Endothelial cell of umbilical vein (primary cell): ENCODE data around the gene PCSK6. TPM values are rescaled to one million over a fixed set of nuclear protein-coding genes. Genes with fewer than 3 reads are reported as not detected.

ENCODE experiments used
- BruUV-seq: library from RNA; stranded (reverse); fragments of 400-500 nt; replicated peaks from 2 replicates; lab custom pipeline; 2021; lab: Mats Ljungman, UMichigan
- CTCF ChIA-PET: fragments of 300-600, 350-600 bp; sonication (Branson Sonifier 250); formaldehyde crosslinking; loops from one replicate; lab custom pipeline; 2021; ENCODE audit warnings: antibody characterized with exemption, inconsistent platforms; lab: Charles Lee
- POLR2A ChIA-PET: fragments of 300-600, 350-600 bp; sonication (Branson Sonifier 250); formaldehyde crosslinking; loops from one replicate; lab custom pipeline; 2021; ENCODE audit warnings: antibody characterized with exemption, inconsistent platforms; lab: Charles Lee
- DNase-seq: peaks from one replicate; pipeline ENCODE4 v3.0.0-alpha.2; 2011; ENCODE audit warnings: low read depth, low spot score
- FAIRE-seq: peaks from 2 replicates; lab custom pipeline; 2011; peaks lifted over from hg19 to GRCh38; lab: Jason Lieb, UNC
- H2AFZ ChIP-seq: 2 replicates; pipeline ENCODE4 v1.6.0; 2012; ENCODE audit warnings: low read depth, low read length, control low read depth, inconsistent platforms
- H3K27ac ChIP-seq: 2 replicates; pipeline ENCODE4 v1.5.1; 2011; ENCODE audit warnings: low read depth, mild to moderate bottlenecking, control low read depth, low read length, moderate library complexity; ENCODE audit not compliant: insufficient read depth
- H3K27me3 ChIP-seq, 2 experiments: 2 replicates each; pipeline versions ENCODE4 v1.6.0 to v1.6.1; 2011; ENCODE audit warnings: low read length in 2 of 2, mixed read lengths in 1 of 2; ENCODE audit not compliant: control insufficient read depth in 2 of 2, insufficient read depth in 2 of 2
- H3K36me3 ChIP-seq, 2 experiments: 2 replicates in 1 of 2; 3 replicates in 1 of 2; pipeline ENCODE4 v1.5.1; 2011; ENCODE audit warnings: low read length in 2 of 2, mild to moderate bottlenecking in 1 of 2, moderate library complexity in 1 of 2; ENCODE audit not compliant: control insufficient read depth in 2 of 2, insufficient read depth in 2 of 2; ENCODE audit errors: extremely low read depth in 1 of 2
- H3K4me1 ChIP-seq: 3 replicates; pipeline ENCODE4 v1.5.1; 2011; ENCODE audit warnings: mild to moderate bottlenecking, low read length; ENCODE audit not compliant: control insufficient read depth, insufficient read depth; ENCODE audit errors: extremely low read depth
- H3K4me2 ChIP-seq: 2 replicates; pipeline ENCODE4 v1.6.1; 2011; ENCODE audit warnings: low read length, control low read depth, mixed read lengths; ENCODE audit not compliant: insufficient read depth
- H3K4me3 ChIP-seq, 3 experiments: fragments of 200-600 bp in 1 of 3; sonication (generic), shearing (Covaris generic) in 1 of 3; replicated peaks in 1 of 3; 2 replicates each; pipeline ENCODE4 v1.5.1; 2011 to 2016; ENCODE audit warnings: control low read depth in 3 of 3, low read length in 3 of 3, mild to moderate bottlenecking in 2 of 3, inconsistent platforms in 1 of 3, low read depth in 1 of 3, moderate library complexity in 1 of 3; ENCODE audit not compliant: insufficient read depth in 1 of 3
- H3K79me2 ChIP-seq: 2 replicates; pipeline ENCODE4 v1.6.0; 2012; ENCODE audit warnings: low read length, inconsistent platforms; ENCODE audit not compliant: control insufficient read depth, insufficient read depth
- H3K9ac ChIP-seq: replicated peaks from 2 replicates; pipeline ENCODE3; 2011; ENCODE audit warnings: low read length, control low read depth; ENCODE audit not compliant: insufficient read depth; ENCODE audit errors: extremely low read depth
- H3K9me1 ChIP-seq: replicated peaks from 3 replicates; pipeline ENCODE4 v1.6.0; 2011; ENCODE audit warnings: mild to moderate bottlenecking, low read length; ENCODE audit not compliant: control insufficient read depth, insufficient read depth; ENCODE audit errors: extremely low read depth
- H3K9me3 ChIP-seq: replicated peaks from 2 replicates; pipeline ENCODE4 v1.5.1; 2012; ENCODE audit warnings: low read length, inconsistent platforms; ENCODE audit not compliant: control insufficient read depth, insufficient read depth
- H4K20me1 ChIP-seq: replicated peaks from 2 replicates; pipeline ENCODE3; 2011; ENCODE audit warnings: mild to moderate bottlenecking, low read length; ENCODE audit not compliant: control insufficient read depth, insufficient read depth; ENCODE audit errors: extremely low read depth
- EZH2 ChIP-seq: IDR thresholded peaks from 2 replicates; pipeline ENCODE4 v1.6.1; 2012; ENCODE audit warnings: borderline replicate concordance, low read depth, mild to moderate bottlenecking, moderate library complexity, low read length, inconsistent platforms; ENCODE audit not compliant: severe bottlenecking
- FOS ChIP-seq: IDR thresholded peaks from 2 replicates; pipeline ENCODE4 v1.6.1; 2011; ENCODE audit warnings: mild to moderate bottlenecking, low read length, moderate library complexity, borderline replicate concordance; ENCODE audit not compliant: insufficient read depth
- GATA2 ChIP-seq: IDR thresholded peaks from 2 replicates; pipeline ENCODE4 v1.7.0; 2011; ENCODE audit warnings: low read depth, mild to moderate bottlenecking, moderate library complexity, mixed read lengths, low read length; ENCODE audit not compliant: insufficient read length, insufficient read depth
- JUN ChIP-seq: IDR thresholded peaks from 2 replicates; pipeline ENCODE4 v1.6.1; 2011; ENCODE audit warnings: borderline replicate concordance, low read depth; ENCODE audit not compliant: insufficient read length, insufficient read depth
- MYC ChIP-seq: IDR thresholded peaks from one replicate; pipeline ENCODE4 v1.6.1; 2011; ENCODE audit warnings: mild to moderate bottlenecking, low read depth, low read length
- POLR2A ChIP-seq: IDR thresholded peaks from 2 replicates; pipeline ENCODE4 v1.6.1; 2012; ENCODE audit warnings: low read depth, mild to moderate bottlenecking, control low read depth, low read length
- POLR2AphosphoS5 ChIP-seq: IDR thresholded peaks from 2 replicates; pipeline ENCODE4 v1.6.1; 2012; ENCODE audit warnings: low read depth, mild to moderate bottlenecking, control low read depth, low read length, moderate library complexity; ENCODE audit not compliant: insufficient read depth
- dilution Hi-C: fragments of 300-500 bp; cut with MboI; formaldehyde crosslinking; loops from one replicate; pipeline ENCODE4 v1.15.0; 2019; ENCODE audit warnings: low sequenced_read_pairs; ENCODE audit not compliant: extremely low pct_ligation_motif_present
- intact Hi-C: fragments of 100-400 bp; cut with micrococcal nuclease; formaldehyde crosslinking; loops from one replicate; pipeline ENCODE4 v1.10.0; 2022
- polyA plus RNA-seq, 4 experiments: library from polyadenylated mRNA; depleted of rRNA in 3 of 4; stranded (reverse) in 3 of 4; unstranded in 1 of 4; fragments of >200 nt; gene quantifications; 2 replicates each; pipeline versions ENCODE4 v1.2.1 to v1.2.3, GENCODE V29; 2011 to 2012; ENCODE audit warnings: missing spikeins in 1 of 4
- total RNA-seq: library from RNA; stranded (reverse); gene quantifications from 2 replicates; pipeline ENCODE4 v1.2.3, GENCODE V29; 2021
- TF ChIP-seq, protein P1 (sequence below), 2 donors: IDR thresholded peaks; 1 replicate in 1 of 2; 2 replicates in 1 of 2; pipeline ENCODE4 v1.5.1; 2011; ENCODE audit warnings: low read length in 2 of 2, mild to moderate bottlenecking in 2 of 2, moderate library complexity in 2 of 2, control low read depth in 1 of 2, inconsistent platforms in 1 of 2, low read depth in 1 of 2; ENCODE audit not compliant: insufficient read depth in 1 of 2; ENCODE audit errors: extremely low read depth in 1 of 2
- TF ChIP-seq, protein P2 (sequence below): IDR thresholded peaks from 2 replicates; pipeline ENCODE4 v1.6.1; 2011; ENCODE audit not compliant: insufficient read depth, insufficient read length

Gene PCSK6
- total and polyA plus RNA-seq, 2 donors (not counting 3 experiments of a cell fraction or from before 2014, with no cell fraction given), result 0.18 to 0.69 TPM

DNA sequence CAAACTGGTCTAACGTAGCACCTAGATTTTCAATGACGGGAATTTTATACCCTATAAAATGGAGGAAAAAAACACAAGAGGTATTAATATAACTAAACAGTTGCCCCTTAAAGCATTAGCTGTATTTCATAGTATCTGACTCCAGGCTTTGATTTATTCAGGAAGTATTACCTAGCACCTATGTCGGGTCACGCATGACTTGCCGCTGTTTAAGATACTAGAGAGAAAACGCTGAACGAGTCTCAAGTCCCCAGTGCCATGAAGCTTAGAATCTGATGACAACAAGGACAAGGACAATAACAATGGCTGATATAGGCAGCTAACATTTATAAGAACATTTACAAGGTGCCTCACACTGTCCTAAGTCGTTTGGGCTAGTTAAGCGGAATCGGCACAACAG, 196.4 kb downstream of the PCSK6 start:
- Histone ChIP-seq H3K36me3 (peaks cover 0 to 8% of the 10 kb centered on the region in 2 experiments), H3K9me1 (no peaks in the 10 kb centered on the region), H3K27ac (no peak overlapping the region), H4K20me1 (no peaks in the 10 kb centered on the region), H3K4me2 (peak overlapping the region; percentile 52), H2AFZ (no peak overlapping the region), H3K4me1 (peaks cover 14% of the 10 kb centered on the region), H3K9ac (peak overlapping the region; percentile 95), H3K4me3 (peak overlapping the region in 1 of 3 experiments; percentile 77), H3K27me3 (no peaks in the 10 kb centered on the region), H3K9me3 (no peaks in the 10 kb centered on the region), H3K79me2 (peaks cover 63% of the 10 kb centered on the region)
- no TSS peak for BruUV-seq
- CTCF ChIA-PET, result interaction anchor here (1.1 to 3.2 kb wide), 2 partner anchors 9 to 349 kb away, joined by 3 to 21 read pairs; no protein-coding TSS in a partner anchor
- no peak for TF ChIP-seq POLR2A
- TF ChIP-seq EZH2, result no peak
- no peak for TF ChIP-seq POLR2AphosphoS5
- TF ChIP-seq FOS, result no peak
- TF ChIP-seq, protein P1, sequence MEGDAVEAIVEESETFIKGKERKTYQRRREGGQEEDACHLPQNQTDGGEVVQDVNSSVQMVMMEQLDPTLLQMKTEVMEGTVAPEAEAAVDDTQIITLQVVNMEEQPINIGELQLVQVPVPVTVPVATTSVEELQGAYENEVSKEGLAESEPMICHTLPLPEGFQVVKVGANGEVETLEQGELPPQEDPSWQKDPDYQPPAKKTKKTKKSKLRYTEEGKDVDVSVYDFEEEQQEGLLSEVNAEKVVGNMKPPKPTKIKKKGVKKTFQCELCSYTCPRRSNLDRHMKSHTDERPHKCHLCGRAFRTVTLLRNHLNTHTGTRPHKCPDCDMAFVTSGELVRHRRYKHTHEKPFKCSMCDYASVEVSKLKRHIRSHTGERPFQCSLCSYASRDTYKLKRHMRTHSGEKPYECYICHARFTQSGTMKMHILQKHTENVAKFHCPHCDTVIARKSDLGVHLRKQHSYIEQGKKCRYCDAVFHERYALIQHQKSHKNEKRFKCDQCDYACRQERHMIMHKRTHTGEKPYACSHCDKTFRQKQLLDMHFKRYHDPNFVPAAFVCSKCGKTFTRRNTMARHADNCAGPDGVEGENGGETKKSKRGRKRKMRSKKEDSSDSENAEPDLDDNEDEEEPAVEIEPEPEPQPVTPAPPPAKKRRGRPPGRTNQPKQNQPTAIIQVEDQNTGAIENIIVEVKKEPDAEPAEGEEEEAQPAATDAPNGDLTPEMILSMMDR (IDR thresholded peaks at IDR 0.05; ENCODE audit: extremely low read depth in 1 of 2, insufficient read depth in 1 of 2, low read depth in 1 of 2, low read length in 2 of 2), result no peak
- TF ChIP-seq MYC, result no peak
- no peak for TF ChIP-seq JUN
- TF ChIP-seq, protein P2, sequence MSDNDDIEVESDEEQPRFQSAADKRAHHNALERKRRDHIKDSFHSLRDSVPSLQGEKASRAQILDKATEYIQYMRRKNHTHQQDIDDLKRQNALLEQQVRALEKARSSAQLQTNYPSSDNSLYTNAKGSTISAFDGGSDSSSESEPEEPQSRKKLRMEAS, result no peak
- no peak for TF ChIP-seq GATA2
- intact Hi-C loops (no loop called here), dilution Hi-C loops (no loop called here)
- no peak for DNase-seq
- POLR2A ChIA-PET, result no interaction called here
- FAIRE-seq, result no peak
